ENCODE measurements around the gene GPM6B.
A peak's percentile ranks its signal among the peaks of the same experiment; 100 is the strongest.

Gene GPM6B

DNA sequence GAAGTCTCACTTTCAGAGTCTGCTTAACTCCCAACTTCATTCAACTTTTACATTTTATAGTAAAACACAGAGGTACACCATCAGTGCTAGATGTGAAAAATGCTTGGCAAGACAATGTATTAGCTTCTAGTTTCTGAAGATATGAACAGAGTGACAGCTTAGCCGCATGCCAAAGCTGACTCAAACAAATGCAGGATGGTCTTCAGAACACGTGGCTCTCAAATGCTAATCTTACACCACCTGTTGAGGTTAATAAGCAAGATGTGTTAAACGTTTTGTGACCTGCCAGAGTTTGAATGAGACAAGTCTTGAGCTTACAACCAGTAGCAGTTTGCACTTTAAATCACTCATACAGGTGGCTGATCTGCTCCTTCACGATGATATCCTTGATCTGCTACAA is 18.9 kb upstream of the GPM6B start:
- no peak for DNase-seq (ENCODE audit: low spot score)

DNA sequence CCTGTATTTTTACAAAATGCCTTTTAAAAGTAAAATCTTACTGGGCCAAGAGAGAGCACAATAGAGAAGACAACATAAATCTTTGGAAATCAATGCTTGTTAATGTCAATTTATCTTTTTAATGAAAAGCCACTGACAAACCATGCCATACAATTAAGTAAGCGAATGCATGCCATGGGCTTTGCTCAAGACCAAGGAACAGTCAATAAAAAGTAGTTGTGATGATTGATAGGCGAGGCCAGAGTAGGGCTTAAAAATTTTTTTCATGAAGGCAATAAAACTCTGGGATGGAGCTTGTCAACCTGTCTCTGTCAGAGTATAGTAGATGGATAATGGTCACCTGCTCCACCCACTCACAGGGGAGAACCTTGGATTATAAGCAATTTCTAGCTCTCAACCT is 17.5 kb upstream of the GPM6B start:
- H3K36me3 ChIP-seq (ENCODE audit: low read depth), result no peaks in the 10 kb centered on the region
- ATAC-seq (ENCODE audit: low read depth) (no peak), DNase-seq (ENCODE audit: low spot score) (no peak)
- TF ChIP-seq, protein P1, sequence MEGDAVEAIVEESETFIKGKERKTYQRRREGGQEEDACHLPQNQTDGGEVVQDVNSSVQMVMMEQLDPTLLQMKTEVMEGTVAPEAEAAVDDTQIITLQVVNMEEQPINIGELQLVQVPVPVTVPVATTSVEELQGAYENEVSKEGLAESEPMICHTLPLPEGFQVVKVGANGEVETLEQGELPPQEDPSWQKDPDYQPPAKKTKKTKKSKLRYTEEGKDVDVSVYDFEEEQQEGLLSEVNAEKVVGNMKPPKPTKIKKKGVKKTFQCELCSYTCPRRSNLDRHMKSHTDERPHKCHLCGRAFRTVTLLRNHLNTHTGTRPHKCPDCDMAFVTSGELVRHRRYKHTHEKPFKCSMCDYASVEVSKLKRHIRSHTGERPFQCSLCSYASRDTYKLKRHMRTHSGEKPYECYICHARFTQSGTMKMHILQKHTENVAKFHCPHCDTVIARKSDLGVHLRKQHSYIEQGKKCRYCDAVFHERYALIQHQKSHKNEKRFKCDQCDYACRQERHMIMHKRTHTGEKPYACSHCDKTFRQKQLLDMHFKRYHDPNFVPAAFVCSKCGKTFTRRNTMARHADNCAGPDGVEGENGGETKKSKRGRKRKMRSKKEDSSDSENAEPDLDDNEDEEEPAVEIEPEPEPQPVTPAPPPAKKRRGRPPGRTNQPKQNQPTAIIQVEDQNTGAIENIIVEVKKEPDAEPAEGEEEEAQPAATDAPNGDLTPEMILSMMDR (IDR thresholded peaks at IDR 0.05; ENCODE audit: poor library complexity, severe bottlenecking), result no peak
- no peaks in the 10 kb centered on the region for H3K27me3 ChIP-seq (ENCODE audit: insufficient read depth, poor library complexity, severe bottlenecking)
- H3K9me3 ChIP-seq (ENCODE audit: severe bottlenecking), result no peaks in the 10 kb centered on the region
- H3K27ac ChIP-seq (ENCODE audit: poor library complexity, severe bottlenecking), result no peak overlapping the region
- no peaks in the 10 kb centered on the region for H3K4me1 ChIP-seq (ENCODE audit: insufficient read depth, poor library complexity, severe bottlenecking)
- H3K4me3 ChIP-seq (ENCODE audit: severe bottlenecking), result no peak overlapping the region

More for the DNA sequence above, 18.9 kb upstream of the GPM6B start:
- Histone ChIP-seq H3K36me3 (ENCODE audit: low read depth) (no peaks in the 10 kb centered on the region), H3K9me3 (ENCODE audit: severe bottlenecking) (no peaks in the 10 kb centered on the region), H3K27me3 (ENCODE audit: insufficient read depth, poor library complexity, severe bottlenecking) (no peaks in the 10 kb centered on the region), H3K4me1 (ENCODE audit: insufficient read depth, poor library complexity, severe bottlenecking) (no peaks in the 10 kb centered on the region), H3K27ac (ENCODE audit: poor library complexity, severe bottlenecking) (no peak overlapping the region), H3K4me3 (ENCODE audit: severe bottlenecking) (no peak overlapping the region)
- ATAC-seq (ENCODE audit: low read depth), result no peak
- TF ChIP-seq, protein P1 (IDR thresholded peaks at IDR 0.05; ENCODE audit: poor library complexity, severe bottlenecking), result no peak

DNA sequence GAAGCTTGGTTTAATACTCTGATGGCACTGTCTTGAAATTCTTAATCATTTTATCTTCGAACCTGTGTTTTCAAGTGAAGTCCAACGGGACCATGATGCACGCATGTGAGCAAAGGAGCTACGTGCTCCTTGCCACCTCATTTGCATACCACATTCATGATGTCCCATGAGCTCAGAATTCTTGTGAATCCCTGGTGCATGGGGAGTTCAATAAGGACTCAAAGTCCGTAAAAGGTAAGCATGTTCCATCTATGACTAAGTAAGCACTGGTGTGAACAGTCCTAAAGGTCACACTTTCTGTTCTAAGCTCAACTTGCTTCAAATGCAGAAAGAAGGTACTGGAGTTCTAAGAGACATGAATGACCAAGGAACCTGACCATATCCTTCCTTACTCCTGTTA is 13.1 kb upstream of the GPM6B start:
- TF ChIP-seq, protein P1 (IDR thresholded peaks at IDR 0.05; ENCODE audit: poor library complexity, severe bottlenecking), result no peak
- Histone ChIP-seq H3K27me3 (ENCODE audit: insufficient read depth, poor library complexity, severe bottlenecking) (no peaks in the 10 kb centered on the region), H3K4me3 (ENCODE audit: severe bottlenecking) (no peak overlapping the region), H3K9me3 (ENCODE audit: severe bottlenecking) (no peaks in the 10 kb centered on the region), H3K36me3 (ENCODE audit: low read depth) (no peaks in the 10 kb centered on the region), H3K27ac (ENCODE audit: poor library complexity, severe bottlenecking) (no peak overlapping the region), H3K4me1 (ENCODE audit: insufficient read depth, poor library complexity, severe bottlenecking) (peaks cover 9% of the 10 kb centered on the region)
- no peak for ATAC-seq (ENCODE audit: low read depth)
- no peak for DNase-seq (ENCODE audit: low spot score)

DNA sequence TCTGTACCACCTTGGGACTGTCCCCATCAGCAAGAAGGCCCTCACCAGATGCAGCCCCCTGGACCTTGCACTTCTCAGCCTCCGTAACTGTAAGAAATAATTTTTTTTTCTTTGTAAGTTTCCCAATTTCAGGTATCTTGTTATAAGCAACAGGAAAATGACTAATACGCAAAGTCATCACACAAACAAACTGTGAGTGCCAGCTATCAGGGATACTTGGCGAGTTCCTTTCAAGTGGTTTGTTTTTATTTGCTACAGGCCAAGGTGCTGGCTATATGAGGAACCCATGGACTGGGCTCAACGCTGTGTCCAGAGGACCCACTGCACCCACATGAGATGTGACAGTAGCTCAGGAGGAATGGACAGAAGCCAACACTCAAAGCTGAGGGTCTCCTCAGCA is 11.5 kb upstream of the GPM6B start:
- Histone ChIP-seq H3K4me1 (ENCODE audit: insufficient read depth, poor library complexity, severe bottlenecking) (peaks cover 9% of the 10 kb centered on the region), H3K27me3 (ENCODE audit: insufficient read depth, poor library complexity, severe bottlenecking) (no peaks in the 10 kb centered on the region), H3K27ac (ENCODE audit: poor library complexity, severe bottlenecking) (no peak overlapping the region)

More for the DNA sequence above, 11.5 kb upstream of the GPM6B start:
- DNase-seq (ENCODE audit: low spot score) (no peak), ATAC-seq (ENCODE audit: low read depth) (peak; percentile 61; the same call in 2 of the 3 replicates)
- Histone ChIP-seq H3K4me3 (ENCODE audit: severe bottlenecking) (no peak overlapping the region), H3K36me3 (ENCODE audit: low read depth) (no peaks in the 10 kb centered on the region), H3K9me3 (ENCODE audit: severe bottlenecking) (no peaks in the 10 kb centered on the region)
- TF ChIP-seq, protein P1 (IDR thresholded peaks at IDR 0.05; ENCODE audit: poor library complexity, severe bottlenecking), result no peak

Data from RWPE2 (cell line).